PFSK-1 (cell line): ENCODE results near the gene CXCR6.

ENCODE experiments used
- FOXP2 ChIP-seq: optimal IDR thresholded peaks from 2 replicates; pipeline ENCODE3; 2011; ENCODE audit warnings: borderline replicate concordance, control low read depth, inconsistent platforms; ENCODE audit not compliant: insufficient read depth; ENCODE audit errors: extremely low read length, extremely low read depth
- POLR2AphosphoS5 ChIP-seq: IDR thresholded peaks from 2 replicates; pipeline ENCODE4 v1.6.1; 2012; ENCODE audit warnings: low read depth, mild to moderate bottlenecking, control low read depth, low read length, moderate library complexity
- SIN3A ChIP-seq: IDR thresholded peaks from 2 replicates; pipeline ENCODE4 v1.6.1; 2012; ENCODE audit warnings: mild to moderate bottlenecking, low read length, moderate library complexity, borderline replicate concordance; ENCODE audit not compliant: insufficient read depth
- TAF1 ChIP-seq: IDR thresholded peaks from 2 replicates; pipeline ENCODE4 v1.6.1; 2012; ENCODE audit warnings: low read length, control low read depth, borderline replicate concordance; ENCODE audit not compliant: insufficient read depth
- TF ChIP-seq, protein P1 (sequence below), 2 experiments: IDR thresholded peaks; 2 replicates each; pipeline versions ENCODE4 v1.6.1 to v1.8.0; 2011 to 2012; ENCODE audit warnings: low read depth in 2 of 2, low read length in 2 of 2, control low read depth in 1 of 2, inconsistent platforms in 1 of 2, mild to moderate bottlenecking in 1 of 2, moderate library complexity in 1 of 2; ENCODE audit not compliant: insufficient read depth in 1 of 2

DNA sequence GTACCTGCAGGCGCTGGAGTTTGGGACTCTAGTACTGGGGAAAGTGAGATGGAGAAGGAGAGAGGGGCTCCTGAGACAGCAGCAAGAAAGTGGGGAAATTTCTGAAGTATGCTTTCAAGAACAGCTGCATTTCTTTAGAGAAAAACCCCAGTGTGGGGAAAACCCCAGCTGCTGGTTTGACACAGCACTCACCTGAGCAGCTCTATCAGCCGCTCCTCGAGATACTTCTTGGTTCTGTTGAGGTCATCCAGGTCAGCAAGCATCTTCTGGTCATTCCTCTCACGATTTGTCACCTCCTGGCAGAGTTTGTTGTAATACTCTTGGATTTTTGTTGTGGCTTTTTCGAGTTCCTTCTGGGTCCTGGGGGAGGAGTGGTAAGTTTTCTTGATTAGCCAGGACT is 18.8 kb downstream of the CXCR6 start:
- TF ChIP-seq, protein P1, sequence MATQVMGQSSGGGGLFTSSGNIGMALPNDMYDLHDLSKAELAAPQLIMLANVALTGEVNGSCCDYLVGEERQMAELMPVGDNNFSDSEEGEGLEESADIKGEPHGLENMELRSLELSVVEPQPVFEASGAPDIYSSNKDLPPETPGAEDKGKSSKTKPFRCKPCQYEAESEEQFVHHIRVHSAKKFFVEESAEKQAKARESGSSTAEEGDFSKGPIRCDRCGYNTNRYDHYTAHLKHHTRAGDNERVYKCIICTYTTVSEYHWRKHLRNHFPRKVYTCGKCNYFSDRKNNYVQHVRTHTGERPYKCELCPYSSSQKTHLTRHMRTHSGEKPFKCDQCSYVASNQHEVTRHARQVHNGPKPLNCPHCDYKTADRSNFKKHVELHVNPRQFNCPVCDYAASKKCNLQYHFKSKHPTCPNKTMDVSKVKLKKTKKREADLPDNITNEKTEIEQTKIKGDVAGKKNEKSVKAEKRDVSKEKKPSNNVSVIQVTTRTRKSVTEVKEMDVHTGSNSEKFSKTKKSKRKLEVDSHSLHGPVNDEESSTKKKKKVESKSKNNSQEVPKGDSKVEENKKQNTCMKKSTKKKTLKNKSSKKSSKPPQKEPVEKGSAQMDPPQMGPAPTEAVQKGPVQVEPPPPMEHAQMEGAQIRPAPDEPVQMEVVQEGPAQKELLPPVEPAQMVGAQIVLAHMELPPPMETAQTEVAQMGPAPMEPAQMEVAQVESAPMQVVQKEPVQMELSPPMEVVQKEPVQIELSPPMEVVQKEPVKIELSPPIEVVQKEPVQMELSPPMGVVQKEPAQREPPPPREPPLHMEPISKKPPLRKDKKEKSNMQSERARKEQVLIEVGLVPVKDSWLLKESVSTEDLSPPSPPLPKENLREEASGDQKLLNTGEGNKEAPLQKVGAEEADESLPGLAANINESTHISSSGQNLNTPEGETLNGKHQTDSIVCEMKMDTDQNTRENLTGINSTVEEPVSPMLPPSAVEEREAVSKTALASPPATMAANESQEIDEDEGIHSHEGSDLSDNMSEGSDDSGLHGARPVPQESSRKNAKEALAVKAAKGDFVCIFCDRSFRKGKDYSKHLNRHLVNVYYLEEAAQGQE (IDR thresholded peaks at IDR 0.05; ENCODE audit: insufficient read depth in 1 of 2, low read depth in 2 of 2, low read length in 2 of 2) = no peak
- no peak for TF ChIP-seq TAF1
- TF ChIP-seq SIN3A = no peak
- TF ChIP-seq POLR2AphosphoS5 = no peak
- TF ChIP-seq FOXP2 = no peak
